GM18508 (cell line): ENCODE data around the gene MME.
"Not testable (repeated sequence)": the region's sequence is repeated elsewhere in the genome, so short reads cannot be mapped to it uniquely, and the experiment has no call there.

Experiments
- ATAC-seq: cut with Tn5 transposase; IDR thresholded peaks from one replicate; pipeline ENCODE4 v1.9.1; 2021; ENCODE audit warnings: moderate number of reproducible peaks; ENCODE audit not compliant: insufficient read depth, unreplicated experiment

The MME gene

DNA sequence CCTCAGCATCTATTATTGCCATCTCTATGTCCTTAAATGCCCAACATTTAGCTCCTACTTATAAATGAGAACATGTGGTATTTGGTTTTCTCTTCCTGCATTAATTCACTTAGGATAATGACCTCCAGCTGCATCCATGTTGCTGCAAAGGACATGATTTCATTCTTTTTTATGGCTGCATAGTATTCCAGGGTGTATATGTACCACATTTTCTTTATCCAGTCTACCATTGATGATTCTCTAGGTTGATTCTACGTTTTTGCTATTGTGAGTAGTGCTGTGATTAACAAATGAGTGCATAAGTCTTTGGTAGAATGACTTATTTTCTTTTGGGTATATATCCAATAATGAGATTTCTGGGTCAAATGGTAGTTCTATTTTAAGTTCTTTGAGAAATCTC lies 54.2 kb downstream of the MME start:
- not testable (repeated sequence) for ATAC-seq

DNA sequence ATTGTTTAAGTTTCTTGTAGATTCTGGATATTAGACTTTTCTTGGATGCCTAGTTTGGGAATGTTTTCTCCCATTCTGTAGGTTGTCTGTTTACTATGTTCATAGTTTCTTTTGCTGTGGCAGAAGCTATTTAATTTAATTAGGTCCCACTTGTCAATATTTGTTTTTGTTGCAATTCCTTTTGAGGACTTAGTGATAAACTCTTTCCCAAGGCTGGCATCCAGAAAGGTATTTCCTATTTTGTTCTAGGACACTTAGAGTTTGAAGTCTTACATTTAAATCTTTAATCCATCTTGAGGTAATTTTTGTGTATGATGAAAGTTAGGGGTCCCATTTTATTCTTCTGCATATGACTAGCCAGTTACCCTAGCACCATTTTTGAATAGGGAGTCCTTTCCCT lies 54.9 kb downstream of the MME start:
- ATAC-seq: no peak

DNA sequence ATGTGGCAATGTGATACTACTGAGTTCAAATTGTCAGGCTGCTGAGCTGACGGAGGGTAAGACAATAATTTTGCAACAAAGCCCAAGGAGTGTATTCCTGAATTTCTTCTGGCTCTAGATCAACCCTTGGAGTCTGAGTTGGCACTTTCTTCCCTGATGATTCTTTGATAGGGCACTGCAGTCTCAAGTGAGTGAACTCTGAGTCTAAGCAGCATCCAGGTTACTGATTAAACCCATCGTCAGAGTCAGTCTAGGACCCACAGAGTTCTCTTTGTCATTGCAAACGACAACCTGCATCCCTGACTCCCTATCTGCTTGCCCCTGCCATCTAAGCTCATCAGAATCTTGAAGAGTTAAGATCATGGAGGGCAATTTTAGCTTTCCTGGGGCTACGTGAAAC lies 58.6 kb downstream of the MME start:
- no peak for ATAC-seq

DNA sequence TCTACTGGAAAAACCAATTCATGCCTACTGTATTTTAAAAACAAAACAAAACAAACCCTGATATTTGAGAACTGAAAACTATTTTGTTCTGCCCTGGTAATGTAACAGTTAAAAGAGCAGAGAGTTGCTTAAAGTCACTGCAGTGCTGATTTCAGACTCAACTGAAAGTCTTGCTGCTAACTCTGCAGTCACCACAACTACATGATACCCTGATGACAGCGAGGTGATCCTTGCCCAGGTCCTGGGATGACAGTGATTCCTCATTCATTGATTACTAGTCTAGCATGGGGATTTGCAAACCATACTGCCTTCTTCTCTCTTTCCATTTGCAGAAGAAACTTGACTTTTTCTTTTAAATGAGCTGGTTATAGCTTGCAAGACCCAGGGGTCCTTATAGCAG lies 67.5 kb downstream of the MME start:
- no peak for ATAC-seq

- no peak for ATAC-seq
These were observed 69.4 kb downstream of the MME start for GRCh38 chr3:155149494-155149893.

DNA sequence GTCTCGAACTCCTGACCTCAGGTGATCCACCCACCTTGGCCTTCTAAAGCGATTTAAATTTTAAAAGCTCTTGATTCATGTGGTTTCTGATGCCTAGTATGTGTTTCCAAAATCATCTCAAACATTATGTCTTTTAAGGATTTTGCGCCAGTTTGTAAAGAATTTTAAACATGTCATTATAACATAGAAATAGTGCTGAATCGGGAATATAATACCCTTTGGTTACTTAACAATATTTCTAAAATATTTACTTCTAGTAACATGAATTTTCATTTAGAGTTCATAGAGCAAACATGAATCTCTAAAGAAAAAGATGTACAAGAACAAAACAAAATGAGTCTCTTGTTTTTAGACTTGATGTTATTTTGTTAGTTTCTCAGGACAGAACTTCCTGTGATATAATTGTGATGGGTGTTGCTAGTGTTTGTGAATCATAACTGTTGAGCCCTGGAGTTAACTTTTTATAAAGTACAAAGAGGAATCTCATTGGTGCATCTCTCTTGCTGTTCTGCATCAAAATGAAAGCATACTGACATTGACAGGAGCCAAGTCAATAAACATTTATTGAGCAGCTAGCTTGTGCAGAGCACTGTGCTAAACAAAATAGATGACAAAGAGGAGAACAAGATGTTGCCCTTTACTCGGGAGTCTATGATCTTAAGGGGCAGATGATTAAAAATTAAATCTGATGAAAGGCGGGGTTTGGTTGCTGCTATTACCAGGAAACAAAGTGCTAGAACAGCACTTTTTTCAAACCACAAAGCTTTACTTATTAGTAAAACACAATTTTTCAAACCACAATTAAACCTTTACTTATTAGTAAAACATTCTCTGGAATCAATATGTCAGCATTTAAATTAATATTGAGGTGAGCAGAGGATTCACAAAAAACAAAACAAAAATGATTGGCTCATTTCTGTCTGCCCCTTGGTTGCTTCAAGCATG lies 73.4 kb downstream of the MME start:
- no peak for ATAC-seq

DNA sequence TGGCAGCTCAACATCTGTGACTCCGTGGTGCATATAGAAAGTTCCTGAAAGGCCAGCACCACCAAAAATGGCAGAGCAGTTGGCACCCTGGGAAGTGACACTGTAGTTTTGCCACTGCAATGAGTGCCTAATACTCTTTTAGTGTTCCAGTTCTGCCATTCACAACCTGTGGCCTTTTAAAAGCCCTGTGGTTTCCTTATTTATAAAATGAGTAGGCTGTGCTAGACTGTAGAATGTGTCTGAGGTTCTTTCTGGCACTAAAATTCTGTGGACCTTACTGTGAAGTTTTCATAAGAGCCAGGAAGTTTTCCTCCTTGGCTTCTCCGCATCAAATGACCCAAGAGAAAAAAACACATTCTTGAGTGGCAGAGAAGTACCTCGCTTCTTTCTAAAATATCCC lies 74.1 kb downstream of the MME start:
- ATAC-seq: no peak

GRCh38 chr3:155158346-155159037 lies 78.4 kb downstream of the MME start:
- ATAC-seq: no peak

GRCh38 chr3:155159301-155159700 lies 79.2 kb downstream of the MME start:
- no peak for ATAC-seq

DNA sequence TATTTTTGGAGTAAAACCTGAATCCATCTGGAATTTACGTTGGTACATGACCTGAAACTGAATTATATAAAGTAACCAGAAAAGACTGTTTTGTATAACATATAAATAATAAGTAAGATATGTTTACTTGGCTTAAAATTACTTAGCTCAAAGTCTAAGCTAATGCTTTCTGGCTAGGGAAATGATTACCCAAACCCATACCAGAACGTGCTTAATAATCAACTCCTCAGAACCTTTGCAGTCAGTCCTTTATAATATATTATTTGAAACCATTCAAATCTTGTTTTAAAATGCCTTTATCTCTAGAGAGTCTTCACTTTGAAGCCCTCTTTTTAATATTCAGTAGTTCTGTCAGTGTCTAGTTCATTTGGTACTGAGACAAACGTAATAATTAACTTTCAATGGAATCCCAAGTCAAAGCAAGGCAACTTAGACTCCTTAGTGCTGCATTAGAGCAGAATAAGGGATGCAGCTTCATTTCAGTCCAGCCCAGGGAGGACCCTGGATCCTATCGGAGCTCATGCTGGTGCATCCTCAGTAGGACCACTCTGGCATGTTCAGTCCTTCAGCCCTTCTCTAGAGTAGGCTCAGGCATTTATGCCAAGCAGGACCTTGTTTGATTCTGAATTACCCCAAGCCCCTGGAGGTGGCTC lies 81.6 kb downstream of the MME start:
- no peak for ATAC-seq

- ATAC-seq: no peak
These were observed 84.2 kb downstream of the MME start for GRCh38 chr3:155164306-155164705.

- no peak for ATAC-seq
These were observed 86.3 kb downstream of the MME start for GRCh38 chr3:155166441-155166840.

- ATAC-seq: no peak
These were observed 89.1 kb downstream of the MME start for GRCh38 chr3:155169197-155169596.

DNA sequence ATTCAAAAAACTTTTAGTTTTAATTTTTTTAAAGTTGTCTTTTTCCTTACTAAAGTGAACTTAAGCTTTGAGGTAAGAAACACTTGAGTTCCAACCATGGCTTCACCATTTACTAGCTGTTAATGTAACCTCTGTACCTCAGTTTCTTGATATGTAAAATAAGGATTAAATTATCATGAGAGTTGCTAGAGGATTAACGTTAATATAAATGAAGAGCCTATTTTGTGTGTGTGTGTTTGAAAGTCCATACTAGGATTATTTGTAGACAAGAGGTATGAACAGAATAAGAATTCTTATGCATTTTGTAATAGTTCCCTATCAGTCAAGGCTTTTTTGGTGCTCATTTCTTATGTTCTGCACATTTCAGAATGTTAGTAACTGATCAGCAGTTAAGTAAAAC lies 93.7 kb downstream of the MME start:
- no peak for ATAC-seq

- ATAC-seq: no peak
These were observed 98.8 kb downstream of the MME start for GRCh38 chr3:155178810-155179436.

- ATAC-seq: no peak
These were observed 99.3 kb downstream of the MME start for GRCh38 chr3:155179437-155179827.

DNA sequence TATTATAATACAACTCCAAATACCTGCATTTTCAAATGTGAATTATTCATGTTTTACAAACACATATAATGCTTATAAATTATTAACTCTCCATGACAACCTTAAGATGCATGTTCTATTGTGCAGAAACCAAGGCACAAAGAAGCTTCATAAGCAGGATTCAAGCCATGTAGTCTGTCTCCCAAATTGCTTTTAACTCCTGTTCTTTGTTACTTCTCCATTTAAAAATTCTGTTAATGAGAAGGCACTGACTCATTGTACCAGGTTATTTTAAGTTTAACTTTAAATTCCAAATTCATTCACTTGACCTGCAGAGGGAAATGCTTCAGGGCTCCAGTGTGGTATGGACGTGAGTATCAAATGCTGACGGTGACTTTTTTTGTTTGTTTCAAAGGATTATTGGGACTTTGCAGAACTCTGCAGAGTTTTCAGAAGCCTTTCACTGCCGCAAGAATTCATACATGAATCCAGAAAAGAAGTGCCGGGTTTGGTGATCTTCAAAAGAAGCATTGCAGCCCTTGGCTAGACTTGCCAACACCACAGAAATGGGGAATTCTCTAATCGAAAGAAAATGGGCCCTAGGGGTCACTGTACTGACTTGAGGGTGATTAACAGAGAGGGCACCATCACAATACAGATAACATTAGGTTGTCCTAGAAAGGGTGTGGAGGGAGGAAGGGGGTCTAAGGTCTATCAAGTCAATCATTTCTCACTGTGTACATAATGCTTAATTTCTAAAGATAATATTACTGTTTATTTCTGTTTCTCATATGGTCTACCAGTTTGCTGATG lies 100.0 kb downstream of the MME start:
- ATAC-seq: no peak

- no peak for ATAC-seq
These were observed 102.3 kb downstream of the MME start for GRCh38 chr3:155182467-155182866.

- no peak for ATAC-seq
These were observed 103.9 kb downstream of the MME start for GRCh38 chr3:155184011-155184410.

DNA sequence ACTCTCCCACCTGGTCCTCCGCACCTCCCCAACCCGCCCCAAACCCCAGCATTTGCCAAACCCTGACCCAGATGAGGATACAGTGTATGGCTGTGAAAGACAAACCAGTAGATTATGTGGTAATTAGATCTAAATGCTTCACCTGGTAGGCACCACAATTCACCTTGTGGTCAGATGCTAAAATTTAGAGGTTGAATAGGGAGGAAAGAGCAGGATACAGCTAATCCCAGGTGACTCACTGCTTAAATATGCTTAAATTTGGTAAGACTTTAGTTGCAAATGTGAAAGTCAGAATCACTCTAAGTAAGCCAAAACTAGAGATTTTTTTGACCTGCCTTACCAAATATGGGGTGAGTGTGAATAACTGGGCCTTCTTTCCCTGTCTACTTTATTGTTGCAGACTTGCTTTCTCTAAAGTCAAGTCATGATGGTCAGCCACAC lies 105.5 kb downstream of the MME start:
- ATAC-seq: no peak
